Osteoblast (primary cell): ENCODE results near the gene INSC. TPM values are rescaled to one million over a fixed set of nuclear protein-coding genes. Genes with fewer than 3 reads are reported as not detected.

Experiments used
- DNase-seq: peaks from one replicate; pipeline ENCODE4 v3.0.0; 2011; ENCODE audit warnings: low spot score, mixed read lengths; ENCODE audit not compliant: insufficient read length; ENCODE audit errors: missing footprints
- H2AFZ ChIP-seq: 2 replicates; pipeline ENCODE4 v1.6.0; 2011; ENCODE audit warnings: mild to moderate bottlenecking, low read length
- H3K27ac ChIP-seq: 2 replicates; pipeline ENCODE4 v1.5.1; 2011; ENCODE audit warnings: mild to moderate bottlenecking, low read depth, low read length, moderate library complexity
- H3K27me3 ChIP-seq: 2 replicates; pipeline ENCODE4 v1.6.0; 2012; ENCODE audit warnings: mild to moderate bottlenecking, control low read depth, inconsistent platforms, low read length, moderate library complexity; ENCODE audit not compliant: insufficient read depth
- H3K36me3 ChIP-seq: 2 replicates; pipeline ENCODE4 v1.5.1; 2011; ENCODE audit warnings: mild to moderate bottlenecking, low read length, control low read depth, moderate library complexity; ENCODE audit not compliant: insufficient read depth
- H3K4me1 ChIP-seq: 2 replicates; pipeline ENCODE4 v1.5.1; 2011; ENCODE audit warnings: mild to moderate bottlenecking, low read length, control low read depth, moderate library complexity; ENCODE audit not compliant: insufficient read depth
- H3K4me2 ChIP-seq: 2 replicates; pipeline ENCODE4 v1.6.0; 2011; ENCODE audit warnings: mild to moderate bottlenecking, low read length; ENCODE audit not compliant: insufficient read depth
- H3K4me3 ChIP-seq: fragments of 200-600 bp; sonication (generic); 3 replicates; pipeline ENCODE4 v1.5.1; 2012; ENCODE audit warnings: mild to moderate bottlenecking, low read length, inconsistent platforms; ENCODE audit not compliant: insufficient read depth
- H3K79me2 ChIP-seq: 2 replicates; pipeline ENCODE4 v1.6.0; 2012; ENCODE audit warnings: mild to moderate bottlenecking, low read length, control low read depth, inconsistent platforms; ENCODE audit not compliant: insufficient read depth
- H3K9me3 ChIP-seq: 2 replicates; pipeline ENCODE4 v1.5.1; 2011; ENCODE audit warnings: low read depth, low read length, control low read depth
- H4K20me1 ChIP-seq: 2 replicates; pipeline ENCODE4 v1.6.0; 2012; ENCODE audit warnings: mild to moderate bottlenecking, low read length, control low read depth; ENCODE audit not compliant: insufficient read depth
- total RNA-seq: library from RNA; depleted of rRNA; stranded (reverse); fragments of >200 nt; gene quantifications from 2 replicates; pipeline ENCODE4 v1.2.3, GENCODE V29; 2012
- TF ChIP-seq, protein P1 (sequence below): IDR thresholded peaks from 2 replicates; pipeline ENCODE4 v1.5.1; 2011; ENCODE audit warnings: mild to moderate bottlenecking, low read depth, low read length, moderate library complexity; ENCODE audit errors: extremely low read depth

The INSC gene
- total RNA-seq, 1 donor: 0.72 TPM

DNA sequence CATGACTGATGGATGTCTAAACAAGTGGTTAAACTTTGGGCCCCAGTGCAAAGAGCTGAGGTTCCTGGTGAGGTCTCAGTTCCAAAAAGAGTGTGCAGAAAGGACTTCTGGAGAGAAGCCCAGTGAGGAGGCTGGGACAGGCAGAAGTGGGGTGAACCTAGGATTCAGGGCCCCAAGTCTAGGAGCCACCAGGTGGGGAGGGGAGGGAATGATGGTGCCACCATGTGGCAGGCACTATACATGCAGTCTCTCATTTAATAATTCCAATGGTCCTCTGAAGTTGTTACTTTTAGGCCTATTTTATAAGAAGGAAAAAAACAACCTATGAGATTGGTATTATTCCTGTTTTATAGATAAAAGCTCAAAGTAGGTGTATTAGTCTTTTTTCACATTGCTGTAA lies 102.0 kb downstream of the INSC start:
- no peaks in the 10 kb centered on the region for H3K9me3 ChIP-seq
- no peak overlapping the region for H2AFZ ChIP-seq
- H3K4me2 ChIP-seq: no peak overlapping the region
- no peaks in the 10 kb centered on the region for H3K79me2 ChIP-seq
- H3K27me3 ChIP-seq: no peaks in the 10 kb centered on the region
- no peak for DNase-seq
- TF ChIP-seq, protein P1, sequence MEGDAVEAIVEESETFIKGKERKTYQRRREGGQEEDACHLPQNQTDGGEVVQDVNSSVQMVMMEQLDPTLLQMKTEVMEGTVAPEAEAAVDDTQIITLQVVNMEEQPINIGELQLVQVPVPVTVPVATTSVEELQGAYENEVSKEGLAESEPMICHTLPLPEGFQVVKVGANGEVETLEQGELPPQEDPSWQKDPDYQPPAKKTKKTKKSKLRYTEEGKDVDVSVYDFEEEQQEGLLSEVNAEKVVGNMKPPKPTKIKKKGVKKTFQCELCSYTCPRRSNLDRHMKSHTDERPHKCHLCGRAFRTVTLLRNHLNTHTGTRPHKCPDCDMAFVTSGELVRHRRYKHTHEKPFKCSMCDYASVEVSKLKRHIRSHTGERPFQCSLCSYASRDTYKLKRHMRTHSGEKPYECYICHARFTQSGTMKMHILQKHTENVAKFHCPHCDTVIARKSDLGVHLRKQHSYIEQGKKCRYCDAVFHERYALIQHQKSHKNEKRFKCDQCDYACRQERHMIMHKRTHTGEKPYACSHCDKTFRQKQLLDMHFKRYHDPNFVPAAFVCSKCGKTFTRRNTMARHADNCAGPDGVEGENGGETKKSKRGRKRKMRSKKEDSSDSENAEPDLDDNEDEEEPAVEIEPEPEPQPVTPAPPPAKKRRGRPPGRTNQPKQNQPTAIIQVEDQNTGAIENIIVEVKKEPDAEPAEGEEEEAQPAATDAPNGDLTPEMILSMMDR: peak; percentile 71
- H3K4me1 ChIP-seq: no peaks in the 10 kb centered on the region
- no peaks in the 10 kb centered on the region for H4K20me1 ChIP-seq
- no peak overlapping the region for H3K27ac ChIP-seq
- no peak overlapping the region for H3K4me3 ChIP-seq
- H3K36me3 ChIP-seq: no peaks in the 10 kb centered on the region

DNA sequence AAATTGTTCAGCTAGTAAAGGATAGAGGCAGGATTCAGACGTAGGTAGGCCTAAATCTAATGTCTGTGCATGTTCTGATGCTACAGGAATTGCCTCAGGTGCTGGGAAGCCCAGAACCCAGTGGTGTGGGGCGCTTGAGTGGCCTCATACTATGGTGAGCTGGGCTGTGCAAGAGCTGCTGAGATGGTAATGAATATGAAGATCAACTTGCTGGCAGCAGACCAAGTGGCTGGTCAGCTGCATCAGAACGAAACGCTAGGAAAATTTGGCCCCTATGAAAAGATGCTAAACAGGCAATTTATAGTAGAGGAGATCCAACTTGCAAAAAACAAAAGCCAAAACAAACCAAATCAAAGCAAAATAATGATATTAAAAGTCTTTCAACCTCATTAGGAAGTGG lies 102.7 kb downstream of the INSC start:
- H3K4me1 ChIP-seq: no peaks in the 10 kb centered on the region
- no peaks in the 10 kb centered on the region for H3K36me3 ChIP-seq
- no peak overlapping the region for H3K27ac ChIP-seq
- H2AFZ ChIP-seq: no peak overlapping the region
- TF ChIP-seq, protein P1: no peak
- no peak for DNase-seq
- H3K9me3 ChIP-seq: no peaks in the 10 kb centered on the region
- no peaks in the 10 kb centered on the region for H4K20me1 ChIP-seq
- no peaks in the 10 kb centered on the region for H3K79me2 ChIP-seq
- H3K4me3 ChIP-seq: no peak overlapping the region
- H3K27me3 ChIP-seq: no peaks in the 10 kb centered on the region
- no peak overlapping the region for H3K4me2 ChIP-seq

DNA sequence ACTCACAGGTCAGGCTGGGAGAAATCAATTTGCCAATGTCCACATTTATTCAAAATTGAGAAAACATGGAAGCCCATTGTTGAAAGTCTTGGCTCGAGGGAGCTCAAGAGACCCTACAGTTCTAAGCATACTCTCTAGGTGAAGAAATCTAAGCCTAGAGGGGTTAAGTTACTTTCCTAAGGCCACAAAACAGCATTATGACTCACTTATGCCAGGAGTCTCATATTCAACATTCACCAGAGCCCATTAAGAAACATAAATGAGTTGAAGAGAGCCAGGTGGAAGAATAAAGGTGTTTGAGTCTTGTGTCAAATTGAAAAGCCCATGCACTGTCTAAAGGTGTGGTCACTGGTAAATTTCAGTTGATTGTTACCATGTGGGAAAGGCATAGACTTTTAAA lies 108.1 kb downstream of the INSC start:
- no peak overlapping the region for H3K27ac ChIP-seq
- H3K79me2 ChIP-seq: no peaks in the 10 kb centered on the region
- H3K27me3 ChIP-seq: no peaks in the 10 kb centered on the region
- DNase-seq: no peak
- TF ChIP-seq, protein P1: no peak
- H3K4me2 ChIP-seq: no peak overlapping the region
- H3K36me3 ChIP-seq: no peaks in the 10 kb centered on the region
- no peaks in the 10 kb centered on the region for H4K20me1 ChIP-seq
- H3K4me3 ChIP-seq: no peak overlapping the region
- no peaks in the 10 kb centered on the region for H3K4me1 ChIP-seq
- no peak overlapping the region for H2AFZ ChIP-seq
- H3K9me3 ChIP-seq: no peaks in the 10 kb centered on the region

DNA sequence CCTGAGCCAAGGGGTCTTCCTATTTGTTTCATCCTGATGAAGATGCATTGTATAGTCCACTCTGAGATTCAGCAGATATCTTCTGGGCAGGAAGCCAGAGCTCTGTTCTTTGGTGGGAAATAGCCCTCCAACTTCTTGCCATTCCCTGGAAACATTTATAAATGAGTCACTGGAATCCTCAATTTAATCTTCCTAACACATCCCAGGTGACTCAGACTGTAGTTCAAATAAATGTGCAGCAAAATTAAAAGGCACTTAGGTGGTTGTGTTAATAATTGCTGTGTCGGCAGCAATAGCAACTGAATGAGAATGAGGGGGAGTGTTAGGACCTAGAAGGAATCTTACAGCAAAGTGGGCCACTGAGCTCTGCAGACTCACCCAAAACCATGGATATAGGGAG lies 108.6 kb downstream of the INSC start:
- DNase-seq: no peak
- Histone ChIP-seq H3K4me2 (no peak overlapping the region), H3K36me3 (no peaks in the 10 kb centered on the region), H3K79me2 (no peaks in the 10 kb centered on the region), H3K27me3 (no peaks in the 10 kb centered on the region), H3K4me1 (no peaks in the 10 kb centered on the region), H2AFZ (no peak overlapping the region), H3K4me3 (no peak overlapping the region), H3K27ac (no peak overlapping the region), H3K9me3 (no peaks in the 10 kb centered on the region), H4K20me1 (no peaks in the 10 kb centered on the region)
- TF ChIP-seq, protein P1: no peak
